HG02623 (cell line): ENCODE data around the gene ZNF777.

ENCODE experiments used
- ATAC-seq: cut with Tn5 transposase; IDR thresholded peaks from one replicate; pipeline ENCODE4 v1.9.1; 2021; ENCODE audit warnings: moderate library complexity; ENCODE audit not compliant: unreplicated experiment

ZNF777 gene

GRCh38 chr7:149477494-149478443 is 16.9 kb upstream of the ZNF777 start:
- no peak for ATAC-seq

DNA sequence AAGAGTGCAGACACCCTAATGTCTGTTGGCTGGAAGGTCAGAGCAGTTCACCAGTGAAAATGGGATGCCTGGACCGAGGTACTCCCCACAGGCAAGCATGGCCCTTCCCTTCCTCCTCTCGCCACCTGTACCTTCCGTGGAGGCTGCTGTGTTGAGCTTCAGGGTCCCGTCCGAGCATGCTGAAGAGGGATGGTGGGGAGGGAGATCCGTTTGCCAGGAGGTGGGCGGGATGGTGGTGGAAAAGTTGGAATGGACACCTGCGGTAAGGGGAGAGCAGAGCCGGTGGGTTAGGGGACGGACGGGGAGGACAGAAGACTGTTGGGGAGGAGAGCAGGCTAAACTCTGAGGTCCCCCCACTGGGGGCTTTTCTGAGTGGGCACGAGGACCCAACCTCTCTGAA is 15.9 kb upstream of the ZNF777 start:
- no peak for ATAC-seq

DNA sequence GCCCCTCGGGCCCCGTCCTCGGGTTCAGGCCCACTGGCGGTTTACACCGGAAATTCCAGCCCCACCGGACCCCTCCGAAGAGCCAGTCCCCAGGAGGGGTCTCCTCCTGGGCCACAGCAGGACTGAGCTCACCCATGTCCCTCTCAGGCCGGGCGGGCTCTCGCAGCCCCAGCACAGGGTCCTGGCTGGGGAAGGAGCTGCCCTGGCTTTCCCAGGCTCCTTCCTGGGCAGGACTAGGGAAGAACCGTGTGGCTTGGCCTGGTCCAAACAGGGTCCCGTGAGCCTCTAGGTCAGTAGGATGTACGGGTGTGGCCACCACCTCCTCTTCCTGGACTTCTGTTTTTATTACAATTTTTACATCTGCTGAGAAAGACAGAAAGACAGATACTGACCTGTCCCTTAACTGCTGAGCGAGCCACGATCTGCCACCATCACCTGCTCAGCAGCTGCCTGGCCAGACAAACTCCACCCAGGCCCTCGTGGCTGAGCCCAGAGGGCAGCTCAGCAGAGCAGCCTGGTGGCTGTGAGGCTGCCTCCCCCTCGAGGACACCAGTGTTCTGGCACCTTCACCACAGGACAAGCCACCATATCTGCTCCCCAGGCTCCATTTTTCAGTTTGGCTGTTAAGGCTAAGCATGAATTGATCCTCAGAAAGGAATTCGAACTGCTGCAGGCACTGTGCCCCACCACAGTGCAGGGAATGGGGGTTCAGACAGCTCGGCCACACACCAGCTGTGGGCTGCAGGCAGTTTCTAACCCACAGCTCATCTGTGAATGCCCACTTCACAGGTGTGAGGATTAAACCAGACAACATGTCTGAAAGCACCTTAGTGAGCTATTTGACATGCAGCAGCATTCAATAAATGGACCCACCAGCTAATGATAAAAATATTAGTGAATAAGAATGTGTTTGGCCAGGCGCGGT is 14.5 kb upstream of the ZNF777 start:
- ATAC-seq: no peak

DNA sequence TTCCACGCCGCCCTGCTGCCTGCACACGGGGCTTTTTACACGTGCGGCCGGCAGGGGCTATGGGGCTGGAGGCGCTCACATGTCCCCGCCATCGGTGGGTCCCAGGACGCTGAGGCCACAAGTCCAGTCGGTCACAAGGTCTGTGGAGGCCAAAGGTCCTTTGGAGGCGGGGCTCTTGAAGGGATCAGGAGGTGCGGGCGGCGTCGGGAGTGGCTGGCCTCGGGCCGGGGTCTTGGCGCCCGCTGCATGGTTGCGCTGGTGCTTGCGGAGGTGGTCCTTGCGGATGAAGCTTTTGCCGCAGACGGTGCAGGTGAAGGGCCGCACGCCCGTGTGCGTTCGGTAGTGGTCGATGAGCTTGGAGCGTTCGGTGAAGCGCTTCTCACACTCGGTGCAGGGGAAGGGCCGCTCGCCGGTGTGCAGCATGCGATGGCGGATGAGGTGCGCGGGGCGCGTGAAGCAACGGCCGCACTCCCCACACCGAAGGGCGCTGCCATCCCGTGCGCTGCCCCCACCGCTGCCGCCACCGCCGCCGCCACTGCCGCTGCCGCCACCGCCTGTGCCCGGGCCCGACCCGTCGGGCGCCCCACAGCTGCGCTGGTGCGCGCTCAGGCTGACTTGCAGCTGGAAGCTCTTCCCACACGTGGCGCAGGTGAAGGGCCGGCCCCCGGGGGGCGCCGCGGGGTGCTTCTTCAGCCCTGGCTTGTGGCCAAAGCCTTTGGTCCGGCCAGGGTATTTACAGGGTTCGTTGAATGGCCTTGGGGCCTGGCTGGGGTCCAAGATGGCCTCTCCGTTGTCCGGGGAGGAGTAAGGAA is 13.7 kb upstream of the ZNF777 start:
- no peak for ATAC-seq

DNA sequence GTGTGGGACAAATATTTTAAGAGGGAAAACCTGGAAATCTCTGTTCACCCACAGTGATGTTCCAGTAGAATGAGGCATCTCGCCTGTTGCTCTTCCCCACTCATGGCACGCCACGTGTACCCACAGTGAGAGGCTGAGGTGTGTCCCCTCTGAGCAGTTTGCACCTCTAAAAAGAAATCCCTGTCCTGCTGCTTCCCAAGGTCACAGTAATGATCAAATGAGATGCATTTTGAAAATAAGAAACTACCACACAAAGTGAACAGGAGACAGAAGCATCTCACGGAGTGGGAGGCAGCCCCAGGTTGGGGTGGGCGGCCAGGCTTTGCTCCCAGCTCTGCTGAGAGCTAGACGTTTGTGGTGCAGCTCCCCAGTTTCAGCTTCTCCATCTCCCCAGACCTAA is 12.4 kb upstream of the ZNF777 start:
- ATAC-seq: no peak

DNA sequence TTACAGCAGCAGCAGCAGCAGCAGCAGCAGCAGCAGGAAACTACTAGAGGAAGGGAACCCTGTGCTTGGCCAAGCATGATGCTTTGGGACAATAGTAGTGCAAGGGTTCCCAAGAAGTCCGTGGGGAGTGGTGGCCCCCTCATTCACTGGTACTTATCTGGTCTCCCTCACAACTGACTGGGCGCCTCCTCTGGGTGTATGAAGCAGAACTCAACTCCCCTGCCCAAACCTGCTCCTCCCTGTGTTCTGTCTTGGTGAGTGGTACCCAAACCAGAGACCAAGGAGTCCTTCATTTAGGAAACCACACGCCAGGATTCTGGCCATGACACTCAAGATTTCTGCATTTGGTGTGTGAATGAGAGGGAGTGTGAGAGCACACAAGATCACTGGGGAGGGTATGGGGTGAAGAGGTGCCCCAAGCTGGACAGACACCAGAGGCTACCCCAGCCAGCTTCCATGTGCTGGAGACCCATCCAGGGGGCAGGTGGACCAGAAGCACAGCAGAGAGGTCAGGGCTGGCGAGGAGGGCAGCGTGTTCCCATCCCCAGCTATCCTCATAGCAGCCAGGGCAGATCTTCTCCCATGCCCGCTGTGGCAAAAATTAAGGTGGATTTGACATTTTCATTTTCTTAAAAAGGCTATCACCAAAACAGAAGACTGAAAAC is 10.6 kb upstream of the ZNF777 start:
- no peak for ATAC-seq

GRCh38 chr7:149469806-149470205 is 8.9 kb upstream of the ZNF777 start:
- no peak for ATAC-seq

DNA sequence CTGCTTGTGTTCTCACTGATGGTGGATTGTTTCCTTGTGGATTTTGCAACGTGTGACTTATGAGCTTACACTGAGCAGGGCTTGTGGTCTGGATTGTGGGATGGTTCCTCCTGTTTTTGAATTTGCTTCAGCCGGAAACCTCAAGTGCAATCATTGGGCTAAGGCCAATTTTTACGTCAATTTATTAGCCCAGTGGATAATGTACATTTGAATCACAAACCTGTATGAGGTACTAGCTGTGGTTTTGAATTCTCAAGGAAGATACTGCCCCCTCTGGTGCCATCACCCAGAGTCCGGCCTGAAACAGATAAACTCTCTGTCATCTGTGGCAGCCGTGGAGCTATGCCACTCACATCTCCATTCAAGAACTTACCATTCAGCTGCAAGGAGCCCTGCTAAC is 7.3 kb upstream of the ZNF777 start:
- ATAC-seq: no peak

- ATAC-seq: no peak
These were observed 6.5 kb upstream of the ZNF777 start for GRCh38 chr7:149467321-149467859.

GRCh38 chr7:149466364-149466763 is 5.5 kb upstream of the ZNF777 start:
- no peak for ATAC-seq

DNA sequence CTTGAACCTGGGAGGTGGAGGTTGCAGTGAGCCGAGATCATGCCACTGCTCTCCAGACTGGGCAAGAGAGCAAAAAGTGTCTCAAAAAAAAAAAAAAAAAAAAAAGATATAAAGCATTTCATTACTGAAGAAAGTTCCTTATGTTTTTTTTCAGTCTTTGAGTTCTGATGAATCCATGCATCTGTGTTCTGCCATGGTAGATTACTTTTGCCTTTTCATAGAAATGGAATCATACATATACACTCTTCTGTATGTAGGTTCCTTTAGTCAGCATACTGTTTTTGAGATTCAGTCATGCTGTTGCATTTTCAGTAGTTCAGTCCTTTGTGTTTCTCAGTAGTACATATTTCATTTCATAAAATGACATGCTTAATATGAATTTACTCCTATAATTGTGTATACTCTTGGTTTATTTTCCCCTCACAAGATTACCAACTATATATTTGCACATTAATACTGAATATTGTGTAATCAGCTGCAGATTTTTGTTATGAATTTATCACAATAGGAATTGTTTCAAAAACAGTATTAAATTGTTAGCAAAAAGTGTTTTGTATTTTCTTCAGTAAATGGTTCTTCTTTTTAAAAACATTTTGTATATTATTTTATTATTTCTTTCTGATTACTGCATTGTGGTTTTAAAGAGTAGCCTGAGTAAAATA is 2.8 kb upstream of the ZNF777 start:
- no peak for ATAC-seq

GRCh38 chr7:149462101-149462520 is 1.2 kb upstream of the ZNF777 start:
- no peak for ATAC-seq

DNA sequence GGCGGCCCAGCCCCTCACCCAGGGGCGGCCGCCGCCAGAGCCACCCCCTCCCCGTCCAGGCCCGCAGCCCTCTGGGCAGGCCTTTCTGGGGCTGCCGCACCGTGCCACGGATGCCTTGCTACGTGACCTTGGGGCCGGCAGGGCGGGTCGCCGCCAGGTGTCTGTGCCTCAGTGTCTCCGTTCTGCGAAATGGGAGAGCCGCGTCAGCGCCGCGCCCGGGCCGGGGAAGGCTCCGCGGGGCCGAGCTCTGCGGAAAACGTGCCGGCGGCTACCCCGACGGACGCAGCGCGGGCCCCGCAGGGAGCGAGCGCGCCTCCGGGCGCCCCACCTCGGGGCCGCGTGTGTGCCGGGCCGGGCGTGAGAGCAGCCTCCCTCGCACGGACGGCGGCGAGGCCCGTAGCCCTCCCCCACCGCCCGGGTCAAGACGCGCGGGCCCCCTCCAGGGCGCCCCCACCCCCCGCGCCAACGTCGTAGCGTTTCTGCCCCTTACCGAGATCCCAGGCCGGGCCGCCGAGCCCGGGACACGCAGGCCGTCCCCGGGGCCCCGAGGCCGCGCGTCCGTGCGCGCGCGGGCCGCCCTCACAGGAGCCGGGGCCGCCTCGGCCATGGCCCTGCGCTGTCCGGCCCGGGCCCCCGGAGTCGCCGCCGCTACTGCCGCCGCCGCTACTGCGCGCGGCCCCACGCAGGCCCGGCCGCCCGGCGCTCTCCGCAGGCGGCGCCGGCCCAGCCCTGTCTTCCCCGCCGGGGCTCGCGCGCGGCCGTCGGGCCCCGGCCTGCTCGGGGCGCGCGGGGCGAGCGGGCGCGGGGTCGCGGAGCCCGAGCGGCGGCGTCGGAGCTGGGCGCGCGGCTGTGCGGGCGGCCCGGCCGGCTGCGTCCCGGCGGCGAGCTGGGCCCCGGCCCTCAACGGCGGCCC is 1.1 kb downstream of the ZNF777 start:
- ATAC-seq: peak; percentile 29

GRCh38 chr7:149459201-149459539 is 1.7 kb downstream of the ZNF777 start:
- ATAC-seq: no peak

GRCh38 chr7:149458235-149458634 is 2.6 kb downstream of the ZNF777 start:
- no peak for ATAC-seq

DNA sequence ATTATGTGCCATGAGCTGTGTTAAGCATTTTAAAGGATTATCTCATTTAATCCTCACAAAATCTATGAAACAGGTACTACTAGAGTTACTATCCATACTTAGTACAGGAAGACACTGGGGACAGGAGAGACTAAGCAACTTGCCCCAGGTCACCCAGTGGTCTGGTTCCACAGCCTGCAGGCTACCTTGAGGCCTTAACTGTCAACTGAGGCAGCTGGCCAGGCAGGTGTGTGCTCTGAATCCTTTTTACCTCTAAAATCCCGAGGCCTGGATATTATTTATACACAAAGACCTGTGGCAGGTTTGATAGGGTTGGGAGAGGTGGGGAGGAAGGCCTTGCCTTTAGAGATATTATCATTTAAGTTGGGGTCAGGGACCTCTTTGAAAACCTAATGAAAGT is 3.1 kb downstream of the ZNF777 start:
- ATAC-seq: no peak

DNA sequence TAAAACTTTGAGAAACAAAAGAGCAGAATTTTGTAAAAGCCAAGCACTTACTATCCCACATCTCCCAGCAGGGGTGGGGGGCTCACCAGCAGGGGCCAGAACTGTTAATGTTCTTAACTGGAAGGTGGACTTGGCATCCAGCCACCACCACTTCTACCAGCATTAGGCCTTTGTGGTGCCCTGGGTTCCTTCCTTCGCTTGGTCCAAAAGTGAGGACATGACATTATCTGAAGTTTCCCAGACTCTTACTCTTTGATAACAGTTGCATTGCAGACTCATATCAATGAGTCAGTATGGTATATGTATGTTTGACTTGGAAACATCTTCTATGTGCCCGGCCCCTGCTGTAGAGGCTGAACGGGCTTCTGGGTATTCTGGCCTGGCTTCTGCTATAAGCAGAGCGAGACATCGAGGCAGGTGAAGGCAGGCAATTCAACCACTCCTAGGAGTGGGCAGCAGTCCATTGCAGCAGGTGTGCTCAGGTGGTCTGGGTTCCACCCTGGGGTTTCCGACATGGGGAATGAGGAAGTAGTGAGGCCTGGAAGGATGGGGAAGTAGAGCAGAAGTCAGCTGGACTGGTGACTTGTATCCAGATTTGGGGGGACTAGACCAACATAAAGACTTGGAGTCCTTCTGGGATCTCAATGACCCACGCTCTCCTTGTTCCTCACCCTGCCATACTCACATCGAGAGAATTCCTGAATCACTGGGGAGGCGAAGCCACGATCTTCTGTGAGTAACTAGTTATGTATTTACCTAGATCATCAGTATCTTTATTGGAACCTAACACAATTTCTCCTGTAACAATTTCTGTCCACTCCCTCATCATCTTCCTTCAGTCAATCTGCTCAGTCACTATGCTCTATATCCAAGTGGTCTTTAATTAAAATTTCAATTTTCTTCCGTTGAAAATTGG is 4.1 kb downstream of the ZNF777 start:
- ATAC-seq: no peak
